Activated CD4-positive, alpha-beta T cell treated with anti-CD3 and anti-CD28 coated beads for 48 hours (primary cell): Measurements from ENCODE around the gene NMNAT1.
"Not testable (repeated sequence)": the region's sequence is repeated elsewhere in the genome, so short reads cannot be mapped to it uniquely, and the experiment has no call there.

ENCODE experiments used
- DNase-seq: peaks from one replicate; pipeline ENCODE4 v3.0.0-alpha.2; 2020

NMNAT1 gene

GRCh38 chr1:10020678-10021077, 77.4 kb downstream of the NMNAT1 start:
- DNase-seq = not testable (repeated sequence)

- DNase-seq = not testable (repeated sequence)
Observed at GRCh38 chr1:10021992-10022391, 78.7 kb downstream of the NMNAT1 start.

- DNase-seq = no peak
Observed at GRCh38 chr1:10022656-10023055, 79.4 kb downstream of the NMNAT1 start.

GRCh38 chr1:10025354-10025753, 82.1 kb downstream of the NMNAT1 start:
- DNase-seq = no peak

GRCh38 chr1:10027027-10027426, 83.8 kb downstream of the NMNAT1 start:
- no peak for DNase-seq

- DNase-seq = not testable (repeated sequence)
Observed at GRCh38 chr1:10028956-10029500, 85.8 kb downstream of the NMNAT1 start.

- DNase-seq = no peak
Observed at GRCh38 chr1:10031461-10031860, 88.2 kb downstream of the NMNAT1 start.

GRCh38 chr1:10032590-10033358, 89.5 kb downstream of the NMNAT1 start, which contains the start of gene UBE4B:
UBE4B (plus strand) TSS chr1:10032958; CDS start chr1:10033671, 713 bp downstream.
- DNase-seq = peak; percentile 99

GRCh38 chr1:10033359-10033845, 90.1 kb downstream of the NMNAT1 start:
- DNase-seq = no peak
